ENCODE data around the gene IL5RA.

IL5RA gene

DNA sequence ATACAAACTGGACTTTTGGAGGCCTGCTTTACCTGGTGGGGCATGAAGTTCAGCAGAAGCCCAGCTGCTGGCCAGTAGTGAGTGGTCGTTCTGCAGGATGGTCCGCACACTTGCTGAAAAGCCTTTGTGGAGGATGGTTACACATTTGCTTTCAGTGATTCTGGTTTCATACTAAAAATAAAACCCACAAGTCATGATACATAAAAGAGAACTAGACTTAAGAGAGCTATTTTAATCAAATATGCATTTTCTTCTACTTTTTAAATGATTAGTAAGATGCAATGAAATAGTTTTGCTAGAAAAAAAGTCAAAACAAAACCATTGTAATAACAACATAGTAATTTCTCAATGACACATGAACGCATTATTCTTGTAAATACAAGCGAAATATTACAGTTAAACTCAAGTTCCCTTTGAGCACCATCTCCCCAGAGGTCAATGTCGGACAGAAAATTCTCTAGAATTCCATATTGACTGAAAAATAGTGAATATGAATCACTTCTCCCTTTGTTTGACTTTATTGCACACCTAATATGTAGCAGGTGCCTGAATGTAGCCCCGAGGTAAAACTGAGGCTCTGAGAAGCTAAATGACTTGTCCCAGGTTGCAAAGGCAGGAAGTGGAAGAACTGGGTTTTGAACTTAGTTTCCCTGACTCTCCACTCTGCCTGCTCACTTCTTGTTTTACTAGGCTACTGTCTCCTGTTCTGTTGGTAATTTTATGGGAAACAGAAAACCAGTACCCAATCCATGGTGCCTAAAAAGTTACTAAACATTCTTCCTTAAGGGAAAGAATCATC, 8.3 kb downstream of the IL5RA start:
- H3K4me3 ChIP-seq (ENCODE audit: control insufficient read depth, low read depth, low read length), result no peak overlapping the region
- TF ChIP-seq, protein P1, sequence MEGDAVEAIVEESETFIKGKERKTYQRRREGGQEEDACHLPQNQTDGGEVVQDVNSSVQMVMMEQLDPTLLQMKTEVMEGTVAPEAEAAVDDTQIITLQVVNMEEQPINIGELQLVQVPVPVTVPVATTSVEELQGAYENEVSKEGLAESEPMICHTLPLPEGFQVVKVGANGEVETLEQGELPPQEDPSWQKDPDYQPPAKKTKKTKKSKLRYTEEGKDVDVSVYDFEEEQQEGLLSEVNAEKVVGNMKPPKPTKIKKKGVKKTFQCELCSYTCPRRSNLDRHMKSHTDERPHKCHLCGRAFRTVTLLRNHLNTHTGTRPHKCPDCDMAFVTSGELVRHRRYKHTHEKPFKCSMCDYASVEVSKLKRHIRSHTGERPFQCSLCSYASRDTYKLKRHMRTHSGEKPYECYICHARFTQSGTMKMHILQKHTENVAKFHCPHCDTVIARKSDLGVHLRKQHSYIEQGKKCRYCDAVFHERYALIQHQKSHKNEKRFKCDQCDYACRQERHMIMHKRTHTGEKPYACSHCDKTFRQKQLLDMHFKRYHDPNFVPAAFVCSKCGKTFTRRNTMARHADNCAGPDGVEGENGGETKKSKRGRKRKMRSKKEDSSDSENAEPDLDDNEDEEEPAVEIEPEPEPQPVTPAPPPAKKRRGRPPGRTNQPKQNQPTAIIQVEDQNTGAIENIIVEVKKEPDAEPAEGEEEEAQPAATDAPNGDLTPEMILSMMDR (conservative IDR thresholded peaks at IDR 0.05; ENCODE audit: control insufficient read depth, insufficient read depth, low read depth, low read length), result no peak
- DNase-seq (ENCODE audit: low read depth), result no peak

DNA sequence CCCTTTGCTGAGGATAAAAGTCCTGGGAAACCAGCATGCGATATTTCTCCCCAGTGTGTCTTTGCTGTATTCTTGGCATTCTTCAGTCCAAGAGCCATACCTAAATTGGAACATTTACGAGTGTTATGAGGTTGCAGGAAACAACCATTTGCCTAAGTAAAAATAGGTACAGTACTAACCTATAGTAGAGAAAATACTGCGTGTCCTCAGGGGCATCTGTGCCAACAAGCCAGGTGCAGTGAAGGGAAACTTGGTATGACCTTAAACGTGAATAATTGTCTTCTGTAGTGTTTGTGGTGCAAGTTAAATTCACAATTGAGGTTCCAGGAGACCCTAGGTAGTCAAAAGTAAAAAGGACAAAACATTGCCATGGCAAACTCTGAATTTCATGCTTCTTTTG, 12.2 kb downstream of the IL5RA start:
- DNase-seq (ENCODE audit: low read depth), result no peak
- TF ChIP-seq, protein P1 (conservative IDR thresholded peaks at IDR 0.05; ENCODE audit: control insufficient read depth, insufficient read depth, low read depth, low read length), result no peak
- H3K4me3 ChIP-seq (ENCODE audit: control insufficient read depth, low read depth, low read length), result no peak overlapping the region

DNA sequence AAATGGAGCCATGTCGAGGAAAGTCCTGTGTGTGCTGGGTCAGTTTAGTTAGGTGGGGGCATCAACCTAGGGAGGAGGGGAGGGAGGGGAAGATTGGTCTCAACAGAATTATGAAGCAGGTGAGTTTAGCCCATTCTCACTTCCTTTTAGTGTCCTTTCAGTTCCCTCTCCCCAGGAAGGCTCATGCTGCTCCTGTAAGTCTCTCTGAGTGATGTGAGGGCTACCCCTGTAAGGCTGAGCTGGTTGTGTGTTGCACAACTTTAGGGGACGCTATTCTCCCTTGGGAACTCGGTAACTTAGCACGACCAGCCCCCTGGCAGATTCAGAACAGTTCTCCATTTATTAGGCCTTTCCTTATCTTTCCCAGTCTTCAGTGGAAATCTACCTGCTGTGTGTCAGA, 21.2 kb downstream of the IL5RA start:
- H3K4me3 ChIP-seq (ENCODE audit: control insufficient read depth, low read depth, low read length), result no peak overlapping the region
- DNase-seq (ENCODE audit: low read depth), result no peak
- TF ChIP-seq, protein P1 (conservative IDR thresholded peaks at IDR 0.05; ENCODE audit: control insufficient read depth, insufficient read depth, low read depth, low read length), result no peak

DNA sequence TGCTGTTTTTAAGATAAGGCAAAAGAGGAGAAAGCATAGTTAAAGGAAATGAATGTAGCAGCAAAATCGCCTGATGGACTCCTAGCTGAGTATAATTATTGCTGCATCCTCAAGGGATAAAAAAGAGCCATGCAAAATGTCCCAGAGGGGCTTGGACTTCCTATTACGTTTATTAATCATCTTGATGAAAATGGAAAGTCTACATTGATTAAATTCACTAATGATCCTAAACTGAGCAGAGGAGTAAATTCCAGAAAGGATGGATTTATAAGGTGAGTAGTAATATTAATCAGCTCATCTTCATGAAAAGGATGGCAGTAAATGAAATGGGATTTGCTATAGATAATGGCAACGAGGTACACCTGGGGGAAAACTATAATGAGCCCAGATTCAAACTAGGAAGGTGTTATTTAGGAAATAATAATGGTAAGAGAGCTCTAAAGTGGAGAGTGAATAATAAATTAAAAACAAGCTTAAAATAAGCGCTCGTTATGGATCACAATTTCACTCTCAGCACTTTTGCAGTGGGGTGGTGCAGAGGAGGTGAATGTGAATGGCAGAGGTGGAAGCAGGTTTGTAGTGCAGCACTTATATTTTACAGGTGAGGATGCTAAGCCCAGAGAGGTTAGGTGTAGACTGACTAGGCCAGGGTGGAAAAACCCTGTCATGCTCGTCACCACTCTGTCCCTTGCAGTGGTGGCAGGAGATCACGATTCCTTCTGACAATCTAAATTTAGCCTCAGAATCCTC, 22.3 kb downstream of the IL5RA start:
- no peak overlapping the region for H3K4me3 ChIP-seq (ENCODE audit: control insufficient read depth, low read depth, low read length)
- DNase-seq (ENCODE audit: low read depth), result no peak
- TF ChIP-seq, protein P1 (conservative IDR thresholded peaks at IDR 0.05; ENCODE audit: control insufficient read depth, insufficient read depth, low read depth, low read length), result no peak

DNA sequence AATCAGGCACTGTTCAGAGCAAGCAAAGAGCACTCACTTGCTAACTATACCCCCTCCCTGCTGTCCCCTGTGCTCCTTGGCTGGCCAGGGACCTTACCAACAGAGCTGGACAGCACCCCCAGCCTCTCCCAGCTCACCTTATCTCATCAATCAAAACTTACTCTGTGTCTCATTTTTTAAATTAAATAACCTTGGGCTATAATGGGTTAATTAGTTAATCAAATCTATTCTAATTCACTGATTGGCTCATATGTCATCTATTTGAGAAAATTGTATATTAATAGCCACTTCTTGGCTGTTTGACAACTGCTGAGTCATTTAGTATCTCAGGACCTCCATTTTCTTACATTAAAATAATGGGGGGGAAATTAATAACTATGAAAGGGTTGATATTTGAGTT, 22.9 kb downstream of the IL5RA start:
- TF ChIP-seq, protein P1 (conservative IDR thresholded peaks at IDR 0.05; ENCODE audit: control insufficient read depth, insufficient read depth, low read depth, low read length), result no peak
- no peak for DNase-seq (ENCODE audit: low read depth)
- H3K4me3 ChIP-seq (ENCODE audit: control insufficient read depth, low read depth, low read length), result no peak overlapping the region

DNA sequence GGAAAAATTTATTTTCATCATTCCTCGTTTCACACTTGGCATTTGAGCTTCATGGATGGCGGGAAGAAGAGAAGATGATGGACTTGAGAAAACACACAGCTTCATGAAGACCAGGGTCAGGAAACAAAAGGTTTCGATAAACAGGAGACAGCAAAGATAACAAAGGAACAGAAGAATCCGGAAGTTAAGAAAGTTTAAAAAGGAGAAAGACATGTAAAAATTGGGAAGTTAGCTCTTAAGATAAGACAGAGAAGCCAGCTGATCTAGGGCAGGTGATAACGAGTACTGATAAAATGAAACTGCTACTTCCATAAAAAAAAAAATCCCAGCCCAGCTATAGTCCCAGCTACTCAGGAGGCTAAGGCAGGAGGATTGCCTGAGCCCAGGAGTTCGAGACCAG, 23.9 kb downstream of the IL5RA start:
- H3K4me3 ChIP-seq (ENCODE audit: control insufficient read depth, low read depth, low read length), result no peak overlapping the region
- DNase-seq (ENCODE audit: low read depth), result no peak
- TF ChIP-seq, protein P1 (conservative IDR thresholded peaks at IDR 0.05; ENCODE audit: control insufficient read depth, insufficient read depth, low read depth, low read length), result no peak
